B cell (primary cell): ENCODE results near the gene DAAM2.

Experiments
- EZH2 ChIP-seq: IDR thresholded peaks from 2 replicates; pipeline ENCODE4 v1.6.1; 2012; ENCODE audit warnings: borderline replicate concordance, low read depth, mild to moderate bottlenecking, moderate library complexity, low read length; ENCODE audit not compliant: insufficient read depth, poor library complexity, severe bottlenecking
- TF ChIP-seq, protein P1 (sequence below): fragments of 200-600 bp; IDR thresholded peaks from one replicate; pipeline ENCODE4 v1.8.0; 2022; ENCODE audit warnings: antibody characterized with exemption, mild to moderate bottlenecking

DNA sequence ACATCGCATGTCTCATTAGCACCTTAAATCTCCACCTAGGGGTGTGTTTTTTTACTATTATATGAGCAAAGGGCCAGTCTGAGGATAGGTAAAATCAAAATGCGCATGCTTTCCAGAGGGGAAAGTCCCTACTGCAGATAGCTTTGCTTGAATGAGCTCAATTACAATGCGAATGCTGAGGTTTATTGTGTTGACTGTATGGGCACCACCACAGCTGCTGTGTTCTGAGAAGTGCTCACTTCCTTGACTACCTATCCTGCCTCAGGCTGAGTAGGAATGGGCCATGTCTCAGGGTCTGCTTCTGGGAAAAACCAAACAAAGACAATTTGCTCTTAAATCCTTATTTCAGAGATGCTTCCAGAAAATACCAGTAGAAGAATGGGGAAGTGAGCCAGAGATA lies 105.5 kb downstream of the DAAM2 start:
- no peak for TF ChIP-seq EZH2
- TF ChIP-seq, protein P1, sequence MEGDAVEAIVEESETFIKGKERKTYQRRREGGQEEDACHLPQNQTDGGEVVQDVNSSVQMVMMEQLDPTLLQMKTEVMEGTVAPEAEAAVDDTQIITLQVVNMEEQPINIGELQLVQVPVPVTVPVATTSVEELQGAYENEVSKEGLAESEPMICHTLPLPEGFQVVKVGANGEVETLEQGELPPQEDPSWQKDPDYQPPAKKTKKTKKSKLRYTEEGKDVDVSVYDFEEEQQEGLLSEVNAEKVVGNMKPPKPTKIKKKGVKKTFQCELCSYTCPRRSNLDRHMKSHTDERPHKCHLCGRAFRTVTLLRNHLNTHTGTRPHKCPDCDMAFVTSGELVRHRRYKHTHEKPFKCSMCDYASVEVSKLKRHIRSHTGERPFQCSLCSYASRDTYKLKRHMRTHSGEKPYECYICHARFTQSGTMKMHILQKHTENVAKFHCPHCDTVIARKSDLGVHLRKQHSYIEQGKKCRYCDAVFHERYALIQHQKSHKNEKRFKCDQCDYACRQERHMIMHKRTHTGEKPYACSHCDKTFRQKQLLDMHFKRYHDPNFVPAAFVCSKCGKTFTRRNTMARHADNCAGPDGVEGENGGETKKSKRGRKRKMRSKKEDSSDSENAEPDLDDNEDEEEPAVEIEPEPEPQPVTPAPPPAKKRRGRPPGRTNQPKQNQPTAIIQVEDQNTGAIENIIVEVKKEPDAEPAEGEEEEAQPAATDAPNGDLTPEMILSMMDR = no peak
